HepG2 (cell line): Measurements from ENCODE around the gene CNKSR3. TPM values are rescaled to one million over a fixed set of nuclear protein-coding genes. Genes with fewer than 3 reads are reported as not detected.
A peak's percentile ranks its signal among the peaks of the same experiment; 100 is the strongest.

Experiments used
- DPF2 ChIP-seq: sonication (generic); formaldehyde crosslinking; IDR thresholded peaks from 2 replicates; pipeline ENCODE4 v1.4.0; 2020; ENCODE audit warnings: mild to moderate bottlenecking, low read depth, missing genetic modification reagents, borderline replicate concordance
- PHB2 ChIP-seq: fragments of 450-650 bp; IDR thresholded peaks from 2 replicates; pipeline ENCODE4 v1.6.1; 2018; ENCODE audit not compliant: partially characterized antibody
- POLR2A ChIP-seq, 2 experiments: IDR thresholded peaks; 2 replicates each; pipeline ENCODE4 v1.6.1; 2011; ENCODE audit warnings: low read depth in 2 of 2, low read length in 2 of 2, mild to moderate bottlenecking in 1 of 2, moderate library complexity in 1 of 2; ENCODE audit not compliant: insufficient read depth in 1 of 2
- RARA ChIP-seq: IDR thresholded peaks from 2 replicates; pipeline ENCODE4 v1.6.1; 2016; ENCODE audit warnings: missing genetic modification reagents, missing compliant biosample characterization
- RXRB ChIP-seq: IDR thresholded peaks from 2 replicates; pipeline ENCODE4 v1.6.1; 2016; ENCODE audit warnings: borderline replicate concordance, missing genetic modification reagents, missing compliant biosample characterization
- SIN3A ChIP-seq: IDR thresholded peaks from 2 replicates; pipeline ENCODE4 v1.6.1; 2011; ENCODE audit warnings: low read depth, mild to moderate bottlenecking, control low read depth, low read length, borderline replicate concordance
- SMARCC2 ChIP-seq: fragments of 450-650 bp; IDR thresholded peaks from 2 replicates; pipeline ENCODE4 v1.6.1; 2017; ENCODE audit warnings: antibody characterized with exemption, mild to moderate bottlenecking
- SMYD3 ChIP-seq: sonication (generic); formaldehyde crosslinking; IDR thresholded peaks from 2 replicates; pipeline ENCODE4 v1.8.1; 2023; ENCODE audit warnings: mild to moderate bottlenecking, missing genetic modification reagents
- SOX5 ChIP-seq: IDR thresholded peaks from 2 replicates; pipeline ENCODE4 v1.6.1; 2016; ENCODE audit warnings: borderline replicate concordance
- ZNF12 ChIP-seq: sonication (generic); formaldehyde crosslinking; IDR thresholded peaks from 2 replicates; pipeline ENCODE4 v1.5.0; 2020; ENCODE audit warnings: missing genetic modification reagents
- ZNF569 ChIP-seq: sonication (generic); formaldehyde crosslinking; IDR thresholded peaks from 2 replicates; pipeline ENCODE4 v1.5.0; 2020; ENCODE audit warnings: mild to moderate bottlenecking, missing genetic modification reagents, moderate library complexity, borderline replicate concordance
- ZNF672 ChIP-seq: sonication (generic); formaldehyde crosslinking; IDR thresholded peaks from 2 replicates; pipeline ENCODE4 v1.8.1; 2022; ENCODE audit warnings: missing genetic modification reagents
- polyA plus RNA-seq, 8 experiments: library from polyadenylated mRNA; depleted of rRNA in 3 of 8; stranded (reverse) in 7 of 8; unstranded in 1 of 8; fragments of >200 nt; fragmentation: Illumina TruSeq in 4 of 8; extraction: Trizol in 4 of 8; gene quantifications; 2 replicates each; pipeline versions ENCODE4 v1.2.1 to v1.2.3, GENCODE V29; 2011 to 2016; ENCODE audit warnings: low read depth in 4 of 8, missing spikeins in 1 of 8, mixed read lengths in 1 of 8; ENCODE audit not compliant: insufficient read depth in 1 of 8
- total RNA-seq, 5 experiments: library from RNA; depleted of rRNA; stranded (reverse); fragments of >200 nt; fragmentation: Illumina TruSeq; extraction: Trizol; gene quantifications; 2 replicates each; pipeline ENCODE4 v1.2.3, GENCODE V29; 2016; ENCODE audit warnings: low read depth in 1 of 5
- TF ChIP-seq, protein P1 (sequence below): sonication (generic); formaldehyde crosslinking; IDR thresholded peaks from 2 replicates; pipeline ENCODE4 v1.4.0; 2020; ENCODE audit warnings: missing genetic modification reagents, mild to moderate bottlenecking, borderline replicate concordance
- TF ChIP-seq, protein P2 (sequence below): sonication (generic); formaldehyde crosslinking; IDR thresholded peaks from 2 replicates; pipeline ENCODE4 v1.5.1; 2020; ENCODE audit warnings: missing genetic modification reagents, mild to moderate bottlenecking, borderline replicate concordance
- TF ChIP-seq, protein P3 (sequence below): sonication (generic); formaldehyde crosslinking; conservative IDR thresholded peaks from 2 replicates; pipeline ENCODE4 v1.8.0; 2022; ENCODE audit warnings: mild to moderate bottlenecking, moderate library complexity, missing genetic modification reagents
- TF ChIP-seq, protein P4 (sequence below): sonication (generic); formaldehyde crosslinking; IDR thresholded peaks from 2 replicates; pipeline ENCODE4 v1.8.0; 2022; ENCODE audit warnings: missing genetic modification reagents, mild to moderate bottlenecking, moderate library complexity, borderline replicate concordance
- TF ChIP-seq, protein P5 (sequence below): sonication (generic); formaldehyde crosslinking; IDR thresholded peaks from 2 replicates; pipeline ENCODE4 v1.4.0; 2020; ENCODE audit warnings: missing genetic modification reagents

CNKSR3 gene
- total and polyA plus RNA-seq, 2 of the 13 experiments (the other 11 are each of a cell fraction or from before 2014, with no cell fraction given): 9.2 to 38.6 TPM

DNA sequence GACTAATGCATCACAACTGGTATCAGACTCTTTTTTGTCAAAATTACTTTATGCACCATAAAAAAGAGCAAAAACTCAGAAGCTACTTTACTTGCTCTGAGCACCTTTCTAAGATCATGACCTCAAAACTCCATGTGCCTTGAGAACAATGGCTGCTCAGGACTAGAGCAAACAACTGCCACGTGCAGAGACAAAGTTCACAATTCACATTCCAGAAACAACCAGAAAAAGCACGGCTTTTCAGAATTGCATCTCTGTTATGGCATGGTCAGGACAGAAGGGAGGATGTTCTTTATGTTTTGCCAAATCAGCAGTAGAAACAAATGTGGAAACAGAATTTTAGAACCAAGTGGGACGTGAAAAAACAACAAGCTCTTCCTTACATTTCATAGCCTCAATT lies 70.5 kb downstream of the CNKSR3 start (continued):
- TF ChIP-seq, protein P1, sequence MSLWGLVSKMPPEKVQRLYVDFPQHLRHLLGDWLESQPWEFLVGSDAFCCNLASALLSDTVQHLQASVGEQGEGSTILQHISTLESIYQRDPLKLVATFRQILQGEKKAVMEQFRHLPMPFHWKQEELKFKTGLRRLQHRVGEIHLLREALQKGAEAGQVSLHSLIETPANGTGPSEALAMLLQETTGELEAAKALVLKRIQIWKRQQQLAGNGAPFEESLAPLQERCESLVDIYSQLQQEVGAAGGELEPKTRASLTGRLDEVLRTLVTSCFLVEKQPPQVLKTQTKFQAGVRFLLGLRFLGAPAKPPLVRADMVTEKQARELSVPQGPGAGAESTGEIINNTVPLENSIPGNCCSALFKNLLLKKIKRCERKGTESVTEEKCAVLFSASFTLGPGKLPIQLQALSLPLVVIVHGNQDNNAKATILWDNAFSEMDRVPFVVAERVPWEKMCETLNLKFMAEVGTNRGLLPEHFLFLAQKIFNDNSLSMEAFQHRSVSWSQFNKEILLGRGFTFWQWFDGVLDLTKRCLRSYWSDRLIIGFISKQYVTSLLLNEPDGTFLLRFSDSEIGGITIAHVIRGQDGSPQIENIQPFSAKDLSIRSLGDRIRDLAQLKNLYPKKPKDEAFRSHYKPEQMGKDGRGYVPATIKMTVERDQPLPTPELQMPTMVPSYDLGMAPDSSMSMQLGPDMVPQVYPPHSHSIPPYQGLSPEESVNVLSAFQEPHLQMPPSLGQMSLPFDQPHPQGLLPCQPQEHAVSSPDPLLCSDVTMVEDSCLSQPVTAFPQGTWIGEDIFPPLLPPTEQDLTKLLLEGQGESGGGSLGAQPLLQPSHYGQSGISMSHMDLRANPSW (CRISPR knock-in tag): 0 out of 2 replicates have a peak, but pooled peaks have one; percentile 41
- TF ChIP-seq, protein P2, sequence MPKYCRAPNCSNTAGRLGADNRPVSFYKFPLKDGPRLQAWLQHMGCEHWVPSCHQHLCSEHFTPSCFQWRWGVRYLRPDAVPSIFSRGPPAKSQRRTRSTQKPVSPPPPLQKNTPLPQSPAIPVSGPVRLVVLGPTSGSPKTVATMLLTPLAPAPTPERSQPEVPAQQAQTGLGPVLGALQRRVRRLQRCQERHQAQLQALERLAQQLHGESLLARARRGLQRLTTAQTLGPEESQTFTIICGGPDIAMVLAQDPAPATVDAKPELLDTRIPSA (CRISPR knock-in tag): no peak
- peak; percentile 81; the same call in 1 of the 2 replicates for TF ChIP-seq ZNF12
- TF ChIP-seq ZNF672 (CRISPR knock-in tag): 0 out of 2 replicates have a peak, but pooled peaks have one; percentile 59
- 0 out of 2 replicates have a peak, but pooled peaks have one; percentile 64 for TF ChIP-seq DPF2 (CRISPR knock-in tag)
- no peak for TF ChIP-seq ZNF569 (CRISPR knock-in tag)
- TF ChIP-seq POLR2A (IDR thresholded peaks at IDR 0.05; ENCODE audit: insufficient read depth in 1 of 2, low read depth in 2 of 2, low read length in 2 of 2): no peak
- TF ChIP-seq, protein P3, sequence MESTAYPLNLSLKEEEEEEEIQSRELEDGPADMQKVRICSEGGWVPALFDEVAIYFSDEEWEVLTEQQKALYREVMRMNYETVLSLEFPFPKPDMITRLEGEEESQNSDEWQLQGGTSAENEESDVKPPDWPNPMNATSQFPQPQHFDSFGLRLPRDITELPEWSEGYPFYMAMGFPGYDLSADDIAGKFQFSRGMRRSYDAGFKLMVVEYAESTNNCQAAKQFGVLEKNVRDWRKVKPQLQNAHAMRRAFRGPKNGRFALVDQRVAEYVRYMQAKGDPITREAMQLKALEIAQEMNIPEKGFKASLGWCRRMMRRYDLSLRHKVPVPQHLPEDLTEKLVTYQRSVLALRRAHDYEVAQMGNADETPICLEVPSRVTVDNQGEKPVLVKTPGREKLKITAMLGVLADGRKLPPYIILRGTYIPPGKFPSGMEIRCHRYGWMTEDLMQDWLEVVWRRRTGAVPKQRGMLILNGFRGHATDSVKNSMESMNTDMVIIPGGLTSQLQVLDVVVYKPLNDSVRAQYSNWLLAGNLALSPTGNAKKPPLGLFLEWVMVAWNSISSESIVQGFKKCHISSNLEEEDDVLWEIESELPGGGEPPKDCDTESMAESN (CRISPR knock-in tag): peak; percentile 57; the same call in 1 of the 2 replicates
- no peak for TF ChIP-seq PHB2
- TF ChIP-seq, protein P4, sequence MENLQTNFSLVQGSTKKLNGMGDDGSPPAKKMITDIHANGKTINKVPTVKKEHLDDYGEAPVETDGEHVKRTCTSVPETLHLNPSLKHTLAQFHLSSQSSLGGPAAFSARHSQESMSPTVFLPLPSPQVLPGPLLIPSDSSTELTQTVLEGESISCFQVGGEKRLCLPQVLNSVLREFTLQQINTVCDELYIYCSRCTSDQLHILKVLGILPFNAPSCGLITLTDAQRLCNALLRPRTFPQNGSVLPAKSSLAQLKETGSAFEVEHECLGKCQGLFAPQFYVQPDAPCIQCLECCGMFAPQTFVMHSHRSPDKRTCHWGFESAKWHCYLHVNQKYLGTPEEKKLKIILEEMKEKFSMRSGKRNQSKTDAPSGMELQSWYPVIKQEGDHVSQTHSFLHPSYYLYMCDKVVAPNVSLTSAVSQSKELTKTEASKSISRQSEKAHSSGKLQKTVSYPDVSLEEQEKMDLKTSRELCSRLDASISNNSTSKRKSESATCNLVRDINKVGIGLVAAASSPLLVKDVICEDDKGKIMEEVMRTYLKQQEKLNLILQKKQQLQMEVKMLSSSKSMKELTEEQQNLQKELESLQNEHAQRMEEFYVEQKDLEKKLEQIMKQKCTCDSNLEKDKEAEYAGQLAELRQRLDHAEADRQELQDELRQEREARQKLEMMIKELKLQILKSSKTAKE (CRISPR knock-in tag): no peak; the same call in 1 of the 2 replicates
- peak; percentile 85 for TF ChIP-seq RXRB
- TF ChIP-seq SMARCC2: no peak
- TF ChIP-seq RARA (CRISPR knock-in tag): peak; percentile 85
- no peak for TF ChIP-seq SIN3A
- TF ChIP-seq, protein P5, sequence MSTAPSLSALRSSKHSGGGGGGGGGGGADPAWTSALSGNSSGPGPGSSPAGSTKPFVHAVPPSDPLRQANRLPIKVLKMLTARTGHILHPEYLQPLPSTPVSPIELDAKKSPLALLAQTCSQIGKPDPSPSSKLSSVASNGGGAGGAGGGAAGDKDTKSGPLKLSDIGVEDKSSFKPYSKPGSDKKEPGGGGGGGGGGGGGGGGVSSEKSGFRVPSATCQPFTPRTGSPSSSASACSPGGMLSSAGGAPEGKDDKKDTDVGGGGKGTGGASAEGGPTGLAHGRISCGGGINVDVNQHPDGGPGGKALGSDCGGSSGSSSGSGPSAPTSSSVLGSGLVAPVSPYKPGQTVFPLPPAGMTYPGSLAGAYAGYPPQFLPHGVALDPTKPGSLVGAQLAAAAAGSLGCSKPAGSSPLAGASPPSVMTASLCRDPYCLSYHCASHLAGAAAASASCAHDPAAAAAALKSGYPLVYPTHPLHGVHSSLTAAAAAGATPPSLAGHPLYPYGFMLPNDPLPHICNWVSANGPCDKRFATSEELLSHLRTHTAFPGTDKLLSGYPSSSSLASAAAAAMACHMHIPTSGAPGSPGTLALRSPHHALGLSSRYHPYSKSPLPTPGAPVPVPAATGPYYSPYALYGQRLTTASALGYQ: peak; percentile 77
- TF ChIP-seq SMYD3 (CRISPR knock-in tag): peak; percentile 95
- TF ChIP-seq SOX5: peak; percentile 100
